MM.1S (cell line): Measurements from ENCODE around the gene MPRIP.

ENCODE experiments used
- DNase-seq: peaks from one replicate; pipeline ENCODE4 v3.0.0-alpha.2; 2015
- H2AFZ ChIP-seq: fragments of 300-600 bp; sonication (generic); 2 replicates; pipeline ENCODE4 v1.6.0; 2016; ENCODE audit warnings: antibody characterized with exemption, low read length
- H3F3A ChIP-seq: fragments of 300-600 bp; sonication (generic); 2 replicates; pipeline ENCODE4 v1.6.1; 2016; ENCODE audit warnings: mild to moderate bottlenecking, antibody characterized with exemption, low read length, moderate library complexity, mixed read lengths; ENCODE audit not compliant: insufficient read depth
- H3K27ac ChIP-seq: fragments of 300-600 bp; sonication (generic); 2 replicates; pipeline ENCODE4 v1.5.1; 2016; ENCODE audit warnings: mild to moderate bottlenecking, low read length
- H3K27me3 ChIP-seq: fragments of 300-600 bp; sonication (generic); replicated peaks from 2 replicates; pipeline ENCODE4 v1.6.0; 2016; ENCODE audit warnings: low read length; ENCODE audit not compliant: insufficient read depth
- H3K36me3 ChIP-seq: fragments of 300-600 bp; sonication (generic); replicated peaks from 2 replicates; pipeline ENCODE4 v1.6.1; 2016; ENCODE audit warnings: mild to moderate bottlenecking, low read length, mixed read lengths; ENCODE audit not compliant: insufficient read depth
- H3K4me1 ChIP-seq: fragments of 300-600 bp; sonication (generic); 2 replicates; pipeline ENCODE4 v1.6.1; 2016; ENCODE audit warnings: low read length, mixed read lengths
- H3K4me2 ChIP-seq: fragments of 300-600 bp; sonication (generic); 2 replicates; pipeline ENCODE4 v1.6.0; 2016; ENCODE audit warnings: low read depth, low read length
- H3K4me3 ChIP-seq: fragments of 300-600 bp; sonication (generic); 2 replicates; pipeline ENCODE4 v1.5.1; 2016; ENCODE audit warnings: low read length, mixed read lengths
- H3K79me2 ChIP-seq: fragments of 300-600 bp; sonication (generic); 2 replicates; pipeline ENCODE4 v1.6.1; 2016; ENCODE audit warnings: mixed run types, low read length, mixed read lengths
- H3K9ac ChIP-seq: fragments of 300-600 bp; sonication (generic); 2 replicates; pipeline ENCODE4 v1.6.1; 2016; ENCODE audit warnings: low read length, mixed read lengths
- H3K9me2 ChIP-seq: fragments of 300-600 bp; sonication (generic); replicated peaks from 2 replicates; pipeline ENCODE4 v1.6.1; 2016; ENCODE audit warnings: mild to moderate bottlenecking, low read length, mixed read lengths; ENCODE audit not compliant: insufficient read depth
- H3K9me3 ChIP-seq: fragments of 300-600 bp; sonication (generic); replicated peaks from 2 replicates; pipeline ENCODE4 v1.6.1; 2016; ENCODE audit warnings: mild to moderate bottlenecking, low read length, mixed read lengths; ENCODE audit not compliant: insufficient read depth
- H4K20me1 ChIP-seq: fragments of 300-600 bp; sonication (generic); 2 replicates; pipeline ENCODE4 v1.6.1; 2016; ENCODE audit warnings: mild to moderate bottlenecking, low read length, moderate library complexity, mixed read lengths; ENCODE audit not compliant: insufficient read depth
- CTCF ChIP-seq: fragments of 300-600 bp; sonication (generic); IDR thresholded peaks from 2 replicates; pipeline ENCODE4 v1.5.1; 2016; ENCODE audit warnings: antibody characterized with exemption, low read length, mixed read lengths
- EZH2 ChIP-seq: fragments of 300-600 bp; sonication (generic); optimal IDR thresholded peaks from 2 replicates; pipeline ENCODE3; 2017; ENCODE audit warnings: low read depth, mild to moderate bottlenecking, antibody characterized with exemption, low read length, mixed read lengths
- EZH2phosphoT487 ChIP-seq: fragments of 300-600 bp; sonication (generic); IDR thresholded peaks from 2 replicates; pipeline ENCODE4 v1.6.1; 2018; ENCODE audit warnings: antibody characterized with exemption, low read length

The MPRIP gene

GRCh38 chr17:17073581-17074403 is 31.5 kb downstream of the MPRIP start:
- Histone ChIP-seq H4K20me1 (peaks cover 16% of the 10 kb centered on the region), H3K27ac (no peak overlapping the region), H3K36me3 (0 out of 2 replicates have a peak, but pooled peaks cover 7% of the 10 kb centered on the region)

GRCh38 chr17:17075125-17075781 is 33.0 kb downstream of the MPRIP start:
- peaks cover 16% of the 10 kb centered on the region for H4K20me1 ChIP-seq

More at GRCh38 chr17:17073581-17074403, 31.5 kb downstream of the MPRIP start:
- Histone ChIP-seq H3K9me2 (no peaks in the 10 kb centered on the region), H3K9me3 (no peaks in the 10 kb centered on the region), H3K4me1 (no peaks in the 10 kb centered on the region), H3K4me2 (no peak overlapping the region), H3K79me2 (peaks cover 91% of the 10 kb centered on the region), H3F3A (no peaks in the 10 kb centered on the region), H2AFZ (no peak overlapping the region), H3K27me3 (no peaks in the 10 kb centered on the region), H3K9ac (no peak overlapping the region), H3K4me3 (no peak overlapping the region)
- TF ChIP-seq CTCF, result no peak
- no peak for TF ChIP-seq EZH2
- DNase-seq, result no peak

GRCh38 chr17:17076066-17076465 is 33.8 kb downstream of the MPRIP start:
- no peak for DNase-seq
- peaks cover 89% of the 10 kb centered on the region for H3K79me2 ChIP-seq
- H3K27me3 ChIP-seq, result no peaks in the 10 kb centered on the region
- H4K20me1 ChIP-seq, result peaks cover 16% of the 10 kb centered on the region
- no peaks in the 10 kb centered on the region for H3K4me1 ChIP-seq
- no peak for TF ChIP-seq EZH2
- no peak for TF ChIP-seq EZH2phosphoT487
- TF ChIP-seq CTCF, result no peak
- H3K4me3 ChIP-seq, result no peak overlapping the region
- no peak overlapping the region for H3K9ac ChIP-seq
- no peak overlapping the region for H3K4me2 ChIP-seq
- H3F3A ChIP-seq, result no peaks in the 10 kb centered on the region
- no peak overlapping the region for H2AFZ ChIP-seq
- 0 out of 2 replicates have a peak, but pooled peaks cover 7% of the 10 kb centered on the region for H3K36me3 ChIP-seq
- H3K9me2 ChIP-seq, result no peaks in the 10 kb centered on the region
- H3K27ac ChIP-seq, result no peak overlapping the region
- no peaks in the 10 kb centered on the region for H3K9me3 ChIP-seq

More at GRCh38 chr17:17075125-17075781, 33.0 kb downstream of the MPRIP start:
- Histone ChIP-seq H2AFZ (no peak overlapping the region), H3K27me3 (no peaks in the 10 kb centered on the region), H3K4me1 (no peaks in the 10 kb centered on the region), H3F3A (no peaks in the 10 kb centered on the region), H3K79me2 (peaks cover 91% of the 10 kb centered on the region), H3K9ac (no peak overlapping the region), H3K9me2 (no peaks in the 10 kb centered on the region), H3K9me3 (no peaks in the 10 kb centered on the region), H3K36me3 (0 out of 2 replicates have a peak, but pooled peaks cover 7% of the 10 kb centered on the region), H3K4me2 (no peak overlapping the region), H3K4me3 (no peak overlapping the region), H3K27ac (no peak overlapping the region)
- DNase-seq, result no peak
- TF ChIP-seq CTCF, result no peak
